ENCODE data around the gene DDA1.

DDA1 gene

GRCh38 chr19:17359905-17360800 lies 50.8 kb downstream of the DDA1 start:
- no peak for TF ChIP-seq FOXP2 (optimal IDR thresholded peaks at IDR 0.05; ENCODE audit: borderline replicate concordance, extremely low read depth, extremely low read length, insufficient read depth)
- TF ChIP-seq REST (IDR thresholded peaks at IDR 0.05; ENCODE audit: insufficient read depth in 1 of 2, low read depth in 2 of 2, low read length in 2 of 2): no peak
- no peak for TF ChIP-seq TAF1 (IDR thresholded peaks at IDR 0.05; ENCODE audit: borderline replicate concordance, insufficient read depth, low read length)
- TF ChIP-seq POLR2AphosphoS5 (IDR thresholded peaks at IDR 0.05; ENCODE audit: low read depth, low read length): no peak
- TF ChIP-seq SIN3A (IDR thresholded peaks at IDR 0.05; ENCODE audit: borderline replicate concordance, insufficient read depth, low read length): no peak

- TF ChIP-seq POLR2AphosphoS5 (IDR thresholded peaks at IDR 0.05; ENCODE audit: low read depth, low read length): no peak
- TF ChIP-seq FOXP2 (optimal IDR thresholded peaks at IDR 0.05; ENCODE audit: borderline replicate concordance, extremely low read depth, extremely low read length, insufficient read depth): no peak
- TF ChIP-seq SIN3A (IDR thresholded peaks at IDR 0.05; ENCODE audit: borderline replicate concordance, insufficient read depth, low read length): no peak
- TF ChIP-seq REST (IDR thresholded peaks at IDR 0.05; ENCODE audit: insufficient read depth in 1 of 2, low read depth in 2 of 2, low read length in 2 of 2): no peak
- TF ChIP-seq TAF1 (IDR thresholded peaks at IDR 0.05; ENCODE audit: borderline replicate concordance, insufficient read depth, low read length): no peak
Observed at GRCh38 chr19:17365361-17365760, 56.0 kb downstream of the DDA1 start.

GRCh38 chr19:17370026-17370587 lies 60.7 kb downstream of the DDA1 start:
- no peak for TF ChIP-seq TAF1 (IDR thresholded peaks at IDR 0.05; ENCODE audit: borderline replicate concordance, insufficient read depth, low read length)
- no peak for TF ChIP-seq SIN3A (IDR thresholded peaks at IDR 0.05; ENCODE audit: borderline replicate concordance, insufficient read depth, low read length)
- TF ChIP-seq REST (IDR thresholded peaks at IDR 0.05; ENCODE audit: insufficient read depth in 1 of 2, low read depth in 2 of 2, low read length in 2 of 2): no peak
- TF ChIP-seq FOXP2 (optimal IDR thresholded peaks at IDR 0.05; ENCODE audit: borderline replicate concordance, extremely low read depth, extremely low read length, insufficient read depth): no peak
- no peak for TF ChIP-seq POLR2AphosphoS5 (IDR thresholded peaks at IDR 0.05; ENCODE audit: low read depth, low read length)

All from PFSK-1 (cell line).